ENCODE measurements around the gene MORN5.

GRCh38 chr9:122227575-122227900, 67.8 kb downstream of the MORN5 start:
- TF ChIP-seq CTCF (IDR thresholded peaks at IDR 0.05; ENCODE audit: poor library complexity, severe bottlenecking) = no peak
- no peak for TF ChIP-seq POLR2AphosphoS5 (IDR thresholded peaks at IDR 0.05)
- no peak for TF ChIP-seq EP300 (conservative IDR thresholded peaks at IDR 0.05; ENCODE audit: poor library complexity, severe bottlenecking)
- no peak for TF ChIP-seq MXI1 (conservative IDR thresholded peaks at IDR 0.05; ENCODE audit: poor library complexity, severe bottlenecking)
- peak; percentile 83 for TF ChIP-seq EZH2 (IDR thresholded peaks at IDR 0.05; ENCODE audit: borderline replicate concordance, insufficient read depth, low read length, poor library complexity, severe bottlenecking)

Data from neural cell (in vitro differentiated cells).